ENCODE results near the gene HMCN2.

The HMCN2 gene

DNA sequence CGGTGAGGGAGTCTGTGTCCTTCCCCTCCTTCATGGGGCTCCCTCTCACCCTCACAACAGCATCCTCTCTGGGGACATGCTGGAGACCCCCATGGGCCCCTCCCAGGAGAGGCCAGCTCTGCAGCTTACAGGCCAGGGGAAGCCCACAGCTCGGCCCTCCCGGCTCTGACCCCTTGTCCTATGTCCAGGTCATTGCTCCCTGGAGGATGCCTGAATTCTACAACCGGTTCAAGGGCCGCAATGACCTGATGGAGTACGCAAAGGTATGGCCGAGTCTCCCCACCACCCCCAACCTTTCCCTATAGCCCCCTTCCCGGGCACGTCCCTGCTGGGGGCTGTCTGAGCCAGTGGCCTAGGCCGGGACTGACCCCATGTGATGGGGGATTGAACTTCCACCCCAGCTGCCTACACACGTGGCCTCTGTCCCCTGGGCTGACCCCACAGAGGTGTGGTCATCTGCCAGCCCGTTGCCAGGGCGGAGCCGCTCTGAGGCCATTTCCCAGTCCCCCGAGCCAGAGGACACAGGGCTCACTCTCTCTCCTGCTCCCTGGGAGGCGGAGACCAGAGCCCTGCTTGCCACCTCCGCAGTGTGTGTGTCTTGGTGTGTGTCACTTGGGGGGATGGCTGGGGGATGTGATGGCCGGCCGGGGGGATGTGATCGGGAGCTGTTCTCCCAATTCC lies 201.1 kb downstream of the HMCN2 start:
- H3K36me3 Mint-ChIP-seq (ENCODE audit: low read depth), result no peaks in the 10 kb centered on the region
- peaks cover 30% of the 10 kb centered on the region for H3K27me3 Mint-ChIP-seq
- no peak overlapping the region for H3K27ac Mint-ChIP-seq
- no peaks in the 10 kb centered on the region for H3K4me1 Mint-ChIP-seq
- no peaks in the 10 kb centered on the region for H3K9me3 Mint-ChIP-seq
- ATAC-seq, result no peak
- H3K4me3 Mint-ChIP-seq, result no peak overlapping the region
- no peak for DNase-seq

DNA sequence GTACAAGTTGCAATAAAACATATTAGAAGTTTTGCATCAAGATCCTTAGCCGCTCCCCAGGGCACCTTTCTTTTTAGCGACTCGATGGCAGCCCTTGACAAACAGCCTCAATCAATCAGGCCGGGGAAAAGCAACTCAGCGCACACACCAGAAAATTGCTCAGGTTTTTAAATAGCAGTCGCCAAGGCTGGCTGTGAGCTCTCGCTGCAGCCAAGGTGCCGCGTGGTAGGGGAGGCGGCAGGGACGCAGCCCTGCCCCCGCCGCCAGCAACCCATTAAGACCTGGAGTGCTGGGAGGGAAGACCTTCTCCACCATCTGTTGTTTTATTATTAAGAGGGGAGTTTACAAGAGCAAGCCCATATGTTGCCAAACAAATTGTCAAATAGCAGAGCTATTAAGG lies 201.8 kb downstream of the HMCN2 start:
- Mint-ChIP-seq H3K9me3 (no peaks in the 10 kb centered on the region), H3K27ac (no peak overlapping the region), H3K27me3 (peaks cover 33% of the 10 kb centered on the region), H3K4me1 (no peaks in the 10 kb centered on the region), H3K4me3 (no peak overlapping the region), H3K36me3 (ENCODE audit: low read depth) (no peaks in the 10 kb centered on the region)
- DNase-seq (no peak), ATAC-seq (no peak)

DNA sequence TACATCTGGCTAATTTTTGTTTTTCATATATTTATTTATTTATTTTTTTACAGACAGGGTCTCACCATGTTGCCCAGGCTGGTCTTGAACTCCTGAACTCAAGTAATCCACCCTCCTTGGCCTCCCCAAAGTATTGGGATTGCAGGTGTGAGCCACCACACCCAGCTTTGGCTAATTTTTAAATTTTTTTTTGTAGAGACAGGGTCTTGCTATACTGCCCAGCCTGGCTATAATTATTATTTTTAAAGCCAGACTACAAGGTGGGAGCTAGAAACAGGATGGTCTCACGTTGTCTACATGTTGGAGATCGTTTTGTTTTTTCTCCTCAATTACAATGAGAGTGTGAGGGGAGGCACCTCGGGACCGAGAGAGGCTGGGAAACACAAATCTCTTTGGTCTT lies 203.0 kb downstream of the HMCN2 start:
- Mint-ChIP-seq H3K27ac (no peak overlapping the region), H3K36me3 (ENCODE audit: low read depth) (no peaks in the 10 kb centered on the region), H3K4me1 (no peaks in the 10 kb centered on the region), H3K4me3 (no peak overlapping the region), H3K9me3 (no peaks in the 10 kb centered on the region), H3K27me3 (peaks cover 39% of the 10 kb centered on the region)
- DNase-seq, result no peak
- no peak for ATAC-seq

DNA sequence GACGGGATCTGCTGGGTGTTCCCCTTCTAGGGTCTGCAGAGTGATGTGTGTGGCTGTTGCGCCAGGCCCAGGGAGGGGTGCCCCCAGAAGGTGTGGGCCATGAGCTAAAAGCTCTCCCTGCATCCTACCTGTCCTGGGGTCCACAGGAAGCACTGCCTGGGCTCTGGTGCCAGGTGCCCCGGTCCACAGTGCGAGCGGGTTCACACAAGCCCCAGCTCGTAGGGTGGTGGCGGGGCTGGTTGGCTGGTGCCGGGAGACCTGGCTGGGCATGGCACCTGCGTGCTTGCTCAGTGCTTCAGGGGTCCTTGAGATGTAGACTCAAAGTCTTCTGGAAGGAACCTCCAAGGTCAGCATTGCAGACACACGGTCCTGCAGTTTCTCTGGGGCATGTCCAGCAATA lies 204.7 kb downstream of the HMCN2 start:
- H3K27ac Mint-ChIP-seq, result no peak overlapping the region
- peaks cover 38% of the 10 kb centered on the region for H3K27me3 Mint-ChIP-seq
- H3K9me3 Mint-ChIP-seq, result no peaks in the 10 kb centered on the region
- DNase-seq (no peak), ATAC-seq (no peak)
- H3K4me3 Mint-ChIP-seq, result no peak overlapping the region
- no peaks in the 10 kb centered on the region for H3K36me3 Mint-ChIP-seq (ENCODE audit: low read depth)
- H3K4me1 Mint-ChIP-seq, result no peaks in the 10 kb centered on the region

DNA sequence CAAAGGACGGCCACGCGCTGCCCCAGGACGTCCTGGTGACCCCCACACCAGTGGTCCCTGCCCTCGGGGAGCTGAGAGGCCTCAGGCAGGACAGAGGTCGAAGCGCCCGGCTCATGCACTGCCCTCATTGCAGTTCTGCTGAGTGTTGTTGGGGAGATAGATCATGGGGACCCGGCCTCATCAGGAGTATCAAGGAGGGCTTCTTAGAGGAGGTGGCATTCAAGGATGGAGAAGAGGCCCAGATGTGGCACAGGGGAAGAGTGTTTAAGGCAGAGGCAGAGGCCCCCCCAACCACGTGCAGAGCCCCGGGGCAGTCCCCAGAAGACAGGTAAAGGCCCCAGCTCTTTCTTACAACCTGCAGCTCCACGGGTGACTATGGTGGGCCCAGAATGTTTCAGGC lies 205.4 kb downstream of the HMCN2 start:
- Mint-ChIP-seq H3K27me3 (peaks cover 38% of the 10 kb centered on the region), H3K4me3 (no peak overlapping the region), H3K9me3 (no peaks in the 10 kb centered on the region), H3K36me3 (ENCODE audit: low read depth) (no peaks in the 10 kb centered on the region), H3K4me1 (no peaks in the 10 kb centered on the region), H3K27ac (no peak overlapping the region)
- ATAC-seq (peak; percentile 7), DNase-seq (no peak)

DNA sequence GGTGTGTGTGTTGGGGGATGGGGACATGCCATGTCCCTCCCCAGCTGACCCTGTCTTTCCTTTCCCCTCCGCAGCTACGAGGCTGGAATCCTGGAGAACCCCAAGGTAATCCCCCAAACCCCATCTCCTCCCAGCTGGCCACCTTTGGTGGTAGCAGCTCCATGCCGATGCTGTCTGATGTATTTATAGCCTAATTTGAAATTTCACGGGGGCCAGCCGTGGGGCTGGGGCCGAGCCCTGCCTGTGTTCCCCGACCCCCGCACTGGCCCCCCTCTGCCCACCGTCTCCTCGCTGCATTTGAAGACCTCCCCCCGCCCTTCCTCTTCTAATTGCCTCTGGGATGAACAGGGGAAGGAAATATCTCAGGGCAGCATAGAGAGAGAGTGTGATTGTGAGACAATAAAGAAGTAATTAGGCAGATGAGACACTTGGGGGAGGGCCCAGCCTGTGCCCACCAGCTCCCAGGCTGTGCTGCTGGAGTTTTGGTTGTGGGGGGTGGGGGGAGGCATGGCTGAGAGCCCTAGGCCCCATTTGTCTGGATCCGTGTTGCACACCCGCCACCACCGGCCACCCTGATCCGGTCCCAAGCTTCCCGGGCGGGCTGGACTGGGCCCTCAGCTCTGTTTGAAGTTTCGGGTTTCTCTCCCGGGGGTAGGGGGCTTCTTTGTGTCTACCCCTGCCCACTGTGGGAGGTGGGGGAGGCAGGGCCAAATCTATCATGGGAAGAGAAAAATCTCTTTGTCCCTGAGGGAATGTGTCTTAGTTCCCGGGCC lies 206.0 kb downstream of the HMCN2 start:
- Mint-ChIP-seq H3K27ac (no peak overlapping the region), H3K36me3 (ENCODE audit: low read depth) (no peaks in the 10 kb centered on the region), H3K9me3 (no peaks in the 10 kb centered on the region), H3K4me1 (no peaks in the 10 kb centered on the region), H3K27me3 (peaks cover 35% of the 10 kb centered on the region), H3K4me3 (no peak overlapping the region)
- ATAC-seq (no peak), DNase-seq (no peak)

DNA sequence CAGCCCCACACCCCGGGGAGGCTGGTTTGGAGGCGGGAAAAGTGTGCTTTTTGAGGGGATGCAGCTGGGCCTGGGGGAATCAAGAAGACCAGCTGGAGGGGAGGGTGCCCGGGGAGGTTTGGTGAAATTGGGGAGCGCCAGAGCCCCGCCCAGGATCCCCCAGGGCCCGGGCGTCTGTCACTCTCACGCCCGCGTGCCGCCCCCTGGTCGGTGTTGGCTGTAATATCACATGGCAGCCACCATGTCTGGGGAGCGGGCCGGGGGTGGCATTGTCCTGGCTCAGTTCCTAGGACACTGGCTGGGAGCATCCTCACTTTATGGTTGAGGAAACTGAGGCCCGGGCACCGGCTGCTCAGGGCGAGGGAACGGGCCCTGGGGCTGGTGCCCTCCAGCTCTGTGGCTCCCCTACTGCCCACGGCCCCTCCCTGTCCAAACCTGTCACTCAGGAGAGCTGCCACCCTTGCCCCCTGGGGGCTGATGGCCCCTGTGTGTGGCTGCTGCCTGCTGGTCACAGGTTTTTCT lies 206.7 kb downstream of the HMCN2 start:
- H3K9me3 Mint-ChIP-seq, result no peaks in the 10 kb centered on the region
- DNase-seq (no peak), ATAC-seq (no peak)
- no peak overlapping the region for H3K4me3 Mint-ChIP-seq
- no peak overlapping the region for H3K27ac Mint-ChIP-seq
- H3K36me3 Mint-ChIP-seq (ENCODE audit: low read depth), result no peaks in the 10 kb centered on the region
- no peaks in the 10 kb centered on the region for H3K4me1 Mint-ChIP-seq
- peaks cover 32% of the 10 kb centered on the region for H3K27me3 Mint-ChIP-seq

DNA sequence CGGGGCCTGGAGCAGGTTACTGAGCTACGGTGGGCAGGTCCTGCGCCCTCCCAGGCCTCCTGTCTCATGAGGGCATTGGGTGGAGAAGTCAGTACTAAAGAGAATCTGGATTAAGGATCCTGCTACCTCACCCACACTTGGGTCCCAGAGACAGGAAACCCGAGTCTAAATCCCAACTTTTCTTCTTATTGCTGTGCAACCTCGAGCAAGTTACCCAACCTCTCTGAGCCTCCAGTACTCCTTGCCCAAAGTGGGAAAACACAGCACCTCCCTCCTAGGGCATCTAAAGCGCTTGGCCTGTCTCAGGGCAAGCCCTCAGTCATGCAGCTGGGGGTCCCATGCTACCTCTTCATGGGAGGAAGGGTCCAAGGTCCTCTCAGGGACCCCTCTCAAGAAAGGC lies 207.4 kb downstream of the HMCN2 start:
- no peaks in the 10 kb centered on the region for H3K9me3 Mint-ChIP-seq
- H3K27me3 Mint-ChIP-seq, result peaks cover 26% of the 10 kb centered on the region
- no peak for DNase-seq
- no peak overlapping the region for H3K4me3 Mint-ChIP-seq
- no peaks in the 10 kb centered on the region for H3K4me1 Mint-ChIP-seq
- H3K36me3 Mint-ChIP-seq (ENCODE audit: low read depth), result no peaks in the 10 kb centered on the region
- no peak for ATAC-seq
- no peak overlapping the region for H3K27ac Mint-ChIP-seq

DNA sequence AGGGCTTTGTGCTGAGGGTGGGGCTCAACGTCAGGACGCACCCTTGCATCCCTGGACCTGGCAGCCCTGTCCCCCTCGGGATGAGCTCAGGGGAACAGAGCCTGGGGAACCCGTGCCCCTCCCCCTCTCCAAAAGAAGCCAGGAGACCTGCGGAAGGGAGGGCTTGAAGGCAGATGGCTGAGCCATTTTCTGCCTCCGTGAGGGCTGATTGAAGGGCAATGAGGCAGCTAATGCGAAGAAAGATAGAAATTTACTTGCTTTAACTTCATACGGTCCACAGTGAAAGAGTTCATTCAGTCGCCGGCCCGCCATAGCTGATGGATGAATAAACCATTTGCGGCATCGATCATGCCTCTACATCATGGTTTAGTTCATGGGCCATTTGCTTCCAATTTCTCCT lies 208.0 kb downstream of the HMCN2 start:
- ATAC-seq (no peak), DNase-seq (no peak)
- H3K27ac Mint-ChIP-seq, result no peak overlapping the region
- no peaks in the 10 kb centered on the region for H3K36me3 Mint-ChIP-seq (ENCODE audit: low read depth)
- no peak overlapping the region for H3K4me3 Mint-ChIP-seq
- H3K9me3 Mint-ChIP-seq, result no peaks in the 10 kb centered on the region
- no peaks in the 10 kb centered on the region for H3K4me1 Mint-ChIP-seq
- peaks cover 24% of the 10 kb centered on the region for H3K27me3 Mint-ChIP-seq

DNA sequence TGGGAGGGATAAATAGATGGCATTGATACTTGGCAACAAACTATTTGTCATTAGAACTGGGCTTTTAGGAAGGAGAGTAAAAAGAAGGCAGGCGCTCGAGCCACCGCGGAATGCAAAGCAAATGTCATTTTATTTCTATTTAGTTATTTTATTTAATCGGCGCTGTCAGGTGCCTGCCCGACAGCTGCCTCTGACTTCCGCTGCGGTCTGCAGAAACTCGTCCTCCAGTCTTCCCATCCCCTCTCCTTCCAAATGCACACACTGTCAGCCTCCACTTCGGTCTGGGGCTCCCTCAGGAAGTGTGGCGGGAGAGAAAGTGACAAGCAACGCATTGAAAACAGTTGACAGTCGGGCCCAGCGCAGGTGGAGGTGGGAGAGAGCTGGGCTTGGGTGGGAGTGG lies 208.5 kb downstream of the HMCN2 start:
- Mint-ChIP-seq H3K9me3 (no peaks in the 10 kb centered on the region), H3K27me3 (peaks cover 20% of the 10 kb centered on the region), H3K4me3 (no peak overlapping the region), H3K4me1 (no peaks in the 10 kb centered on the region), H3K27ac (no peak overlapping the region), H3K36me3 (ENCODE audit: low read depth) (no peaks in the 10 kb centered on the region)
- ATAC-seq (no peak), DNase-seq (no peak)

DNA sequence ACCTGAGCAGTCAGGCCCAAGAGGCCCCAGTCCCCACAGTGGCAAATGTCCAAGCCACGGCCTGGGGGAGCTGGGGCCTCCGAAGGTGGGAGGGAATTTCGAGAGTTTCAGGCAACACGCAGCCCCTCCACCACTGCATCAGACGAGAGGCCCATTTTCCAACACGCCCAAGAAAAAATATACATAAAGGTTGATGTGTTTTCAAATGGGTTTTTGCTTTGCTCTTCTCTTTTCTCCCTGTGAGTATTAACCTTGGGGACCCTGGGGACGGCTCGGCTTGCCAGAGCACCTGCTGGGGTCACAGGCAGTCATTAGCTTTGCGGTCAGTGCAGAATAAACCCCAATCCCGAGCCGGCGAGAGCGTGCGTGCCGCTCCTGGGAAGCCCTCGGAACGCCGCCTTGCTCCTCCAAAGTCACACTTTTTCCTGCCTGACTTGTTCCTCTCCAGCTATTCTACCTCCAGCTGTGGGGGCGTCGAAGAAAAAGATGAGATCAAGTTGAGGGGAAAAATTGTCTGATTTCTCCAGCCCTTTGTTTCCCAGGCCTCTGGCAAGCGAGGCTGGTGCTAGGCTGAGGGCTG lies 210.7 kb downstream of the HMCN2 start:
- no peak for DNase-seq
- no peak overlapping the region for H3K27ac Mint-ChIP-seq
- no peaks in the 10 kb centered on the region for H3K9me3 Mint-ChIP-seq
- no peaks in the 10 kb centered on the region for H3K4me1 Mint-ChIP-seq
- peaks cover 13% of the 10 kb centered on the region for H3K27me3 Mint-ChIP-seq
- ATAC-seq, result no peak
- H3K36me3 Mint-ChIP-seq (ENCODE audit: low read depth), result no peaks in the 10 kb centered on the region
- no peak overlapping the region for H3K4me3 Mint-ChIP-seq

DNA sequence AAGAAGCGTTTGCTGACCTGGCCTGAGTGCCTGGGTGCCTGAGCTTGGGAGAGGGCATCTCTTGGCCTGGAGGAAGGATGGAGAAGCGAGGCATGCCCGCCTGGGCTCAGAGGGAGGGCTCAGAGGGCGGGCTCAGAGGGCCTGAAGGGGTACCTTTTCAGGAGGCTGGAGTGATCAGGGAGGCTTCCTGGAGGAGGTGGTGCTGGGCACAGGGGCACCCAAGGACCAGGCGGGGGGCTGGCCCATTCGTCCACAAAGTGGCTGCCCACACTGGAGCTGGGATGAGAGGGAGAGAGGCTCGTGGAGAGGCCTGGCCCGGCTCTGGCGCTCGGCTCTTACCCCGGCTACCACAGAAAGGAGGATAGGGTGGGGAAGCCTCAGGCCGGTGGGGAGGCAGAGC lies 212.0 kb downstream of the HMCN2 start:
- DNase-seq (no peak), ATAC-seq (no peak)
- H3K27me3 Mint-ChIP-seq, result peaks cover 8% of the 10 kb centered on the region
- no peaks in the 10 kb centered on the region for H3K4me1 Mint-ChIP-seq
- no peaks in the 10 kb centered on the region for H3K9me3 Mint-ChIP-seq
- H3K27ac Mint-ChIP-seq, result no peak overlapping the region
- H3K4me3 Mint-ChIP-seq, result no peak overlapping the region
- H3K36me3 Mint-ChIP-seq (ENCODE audit: low read depth), result no peaks in the 10 kb centered on the region

DNA sequence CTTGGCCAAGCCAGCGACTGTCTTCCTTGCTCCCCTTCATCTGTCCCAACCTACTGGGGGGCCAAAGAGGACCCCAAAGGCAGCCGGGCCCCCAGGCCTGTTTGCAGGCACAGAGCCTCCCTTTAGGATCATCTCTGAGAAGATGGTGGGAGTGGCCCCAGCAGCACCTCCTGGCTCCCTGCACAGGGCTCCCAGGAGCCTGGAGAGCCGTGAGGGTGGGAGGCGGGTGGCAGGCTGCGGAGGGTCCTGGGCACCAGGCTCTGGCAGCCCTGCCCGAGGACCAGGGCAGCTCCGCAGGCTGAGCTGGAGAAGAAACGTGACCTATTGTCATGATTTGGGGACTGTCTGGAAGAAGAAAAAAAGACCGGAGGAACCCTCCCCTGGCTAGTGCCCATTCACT lies 212.6 kb downstream of the HMCN2 start:
- no peaks in the 10 kb centered on the region for H3K36me3 Mint-ChIP-seq (ENCODE audit: low read depth)
- H3K4me1 Mint-ChIP-seq, result no peaks in the 10 kb centered on the region
- no peaks in the 10 kb centered on the region for H3K9me3 Mint-ChIP-seq
- H3K4me3 Mint-ChIP-seq, result no peak overlapping the region
- ATAC-seq (no peak), DNase-seq (no peak)
- no peak overlapping the region for H3K27ac Mint-ChIP-seq
- peaks cover 8% of the 10 kb centered on the region for H3K27me3 Mint-ChIP-seq

DNA sequence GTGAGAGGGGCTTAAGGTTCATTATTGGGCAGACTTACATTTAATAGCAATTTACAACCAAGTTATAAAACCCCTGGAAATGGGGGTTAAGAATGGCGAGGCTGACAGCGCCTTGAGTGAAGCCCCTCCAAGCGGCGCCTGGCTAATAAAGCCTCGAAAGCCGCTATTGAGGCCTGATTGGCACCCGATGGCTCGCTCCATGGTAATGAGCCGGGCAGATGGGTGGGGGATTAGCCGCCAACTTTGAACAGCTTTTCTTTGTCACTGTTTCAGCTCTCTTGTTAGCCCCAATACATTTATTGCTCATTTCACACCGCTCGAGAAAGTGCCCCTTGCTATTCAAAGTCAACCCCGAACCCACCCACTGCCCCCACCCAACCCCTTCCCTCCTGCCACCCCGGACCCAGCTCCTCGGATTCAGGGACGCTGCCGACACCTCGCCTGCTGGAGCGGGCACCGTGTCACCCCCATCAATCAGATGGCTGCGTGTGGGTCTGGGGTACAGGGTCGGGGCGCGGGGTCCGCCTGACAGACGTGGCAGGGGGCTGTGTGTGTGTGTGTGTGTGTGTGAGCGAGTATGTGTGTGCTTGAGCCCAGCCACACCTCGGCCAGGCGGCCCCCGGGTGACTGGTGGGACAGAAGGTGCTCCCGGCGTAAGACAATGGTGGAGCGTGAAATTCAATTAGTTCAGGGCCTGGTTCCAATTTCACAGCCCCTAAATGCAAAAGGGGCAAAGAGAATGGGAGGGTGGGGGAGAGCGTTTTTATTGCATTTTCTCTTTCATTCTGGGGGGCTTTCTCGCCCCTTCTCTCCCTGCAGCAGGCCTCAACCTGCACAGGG lies 213.4 kb downstream of the HMCN2 start:
- H3K27ac Mint-ChIP-seq, result no peak overlapping the region
- H3K27me3 Mint-ChIP-seq, result peaks cover 12% of the 10 kb centered on the region
- no peaks in the 10 kb centered on the region for H3K36me3 Mint-ChIP-seq (ENCODE audit: low read depth)
- no peaks in the 10 kb centered on the region for H3K9me3 Mint-ChIP-seq
- DNase-seq (no peak), ATAC-seq (no peak)
- H3K4me1 Mint-ChIP-seq, result no peaks in the 10 kb centered on the region
- no peak overlapping the region for H3K4me3 Mint-ChIP-seq
